Measurements from ENCODE around the gene EP400.

- no peak for TF ChIP-seq EZH2 (IDR thresholded peaks at IDR 0.05; ENCODE audit: low read depth, low read length, severe bottlenecking)
- TF ChIP-seq SP4 (IDR thresholded peaks at IDR 0.05; ENCODE audit: low read length): no peak
- TF ChIP-seq EP300 (IDR thresholded peaks at IDR 0.05; ENCODE audit: borderline replicate concordance in 1 of 2, low read depth in 2 of 2, low read length in 2 of 2): no peak
- TF ChIP-seq CTCF (IDR thresholded peaks at IDR 0.05; ENCODE audit: control extremely low read depth in 1 of 3, insufficient read depth in 1 of 3, low read depth in 1 of 3, low read length in 3 of 3): no peak
- no peak for TF ChIP-seq BACH1 (IDR thresholded peaks at IDR 0.05; ENCODE audit: low read length)
- no peak for TF ChIP-seq ZNF274 (IDR thresholded peaks at IDR 0.05; ENCODE audit: borderline replicate concordance, extremely low read depth, low read length)
- no peak for TF ChIP-seq RAD21 (IDR thresholded peaks at IDR 0.05 in 1 of 2, conservative IDR thresholded peaks at IDR 0.05 in 1 of 2; ENCODE audit: low read depth in 2 of 2, low read length in 2 of 2)
Measured at GRCh38 chr12:131990980-131991305, 41.2 kb downstream of the EP400 start.

Data from H1 (cell line).